HCT116 (cell line): ENCODE data around the gene CYP4F8. TPM values are rescaled to one million over a fixed set of nuclear protein-coding genes. Genes with fewer than 3 reads are reported as not detected.

Experiments
- ATAC-seq: fragments of 200-7000 bp; cut with Tn5 transposase; 2 replicates; pipeline ENCODE4 v1.9.1; 2020; ENCODE audit warnings: mild to moderate bottlenecking, moderate library complexity
- BruUV-seq: library from RNA; stranded (reverse); fragments of 400-500 nt; replicated peaks from 2 replicates; lab custom pipeline; 2021; lab: Mats Ljungman, UMichigan
- CTCF ChIA-PET: fragments of 300-600 bp; sonication (Branson Sonifier 250); formaldehyde crosslinking; loops from one replicate; lab custom pipeline; 2021; ENCODE audit warnings: antibody characterized with exemption; lab: Charles Lee
- POLR2A ChIA-PET: fragments of 300-600, 350-600 bp; sonication (Branson Sonifier 250); formaldehyde crosslinking; loops from one replicate; lab custom pipeline; 2021; ENCODE audit warnings: antibody characterized with exemption; lab: Charles Lee
- RAD21 ChIA-PET, 2 experiments: fragments of 300-600 bp; sonication (Branson Sonifier 250); formaldehyde crosslinking; loops; one replicate each; lab custom pipeline; 2023; ENCODE audit warnings: low total read pairs in 2 of 2; ENCODE audit not compliant: uncharacterized antibody in 2 of 2, unreplicated experiment in 2 of 2, low non-redundant PET in 1 of 2; lab: Charles Lee
- DNase-seq: peaks from one replicate; pipeline ENCODE4 v3.0.0-alpha.2; 2010; ENCODE audit warnings: low read depth, low spot score
- H2AFZ ChIP-seq: fragments of 200-600 bp; shearing (Covaris generic), sonication (generic); 2 replicates; pipeline ENCODE4 v1.6.1; 2017; ENCODE audit warnings: low read depth, mixed run types, mixed read lengths, antibody characterized with exemption, low read length; ENCODE audit not compliant: poor library complexity, severe bottlenecking
- H3K27ac ChIP-seq: 2 replicates; pipeline ENCODE4 v1.5.1; 2012; ENCODE audit warnings: low read depth, low read length
- H3K27me3 ChIP-seq: fragments of 200-600 bp; sonication (generic); 2 replicates; pipeline ENCODE4 v1.6.1; 2016; ENCODE audit warnings: mixed run types, low read length, mixed read lengths; ENCODE audit not compliant: insufficient read depth
- H3K36me3 ChIP-seq, 2 experiments: fragments of 200-500 bp in 1 of 2; fragments of 200-600 bp in 1 of 2; sonication (Bioruptor generic) in 1 of 2; sonication (generic) in 1 of 2; 2 replicates each; pipeline versions ENCODE4 v1.5.1 to v1.6.1; 2014 to 2016; ENCODE audit warnings: low read length in 2 of 2, inconsistent platforms in 1 of 2, mixed read lengths in 1 of 2, mixed run types in 1 of 2; ENCODE audit not compliant: insufficient read depth in 2 of 2, control insufficient read depth in 1 of 2
- H3K4me1 ChIP-seq, 2 experiments: fragments of 200-600 bp in 1 of 2; sonication (generic) in 1 of 2; 2 replicates each; pipeline versions ENCODE4 v1.5.1 to v1.6.1; 2012 to 2017; ENCODE audit warnings: low read length in 2 of 2, inconsistent platforms in 1 of 2, mild to moderate bottlenecking in 1 of 2, mixed read lengths in 1 of 2, mixed run types in 1 of 2, moderate library complexity in 1 of 2; ENCODE audit not compliant: insufficient read depth in 2 of 2, control insufficient read depth in 1 of 2
- H3K4me2 ChIP-seq: fragments of 200-600 bp; sonication (generic); 2 replicates; pipeline ENCODE4 v1.6.1; 2017; ENCODE audit warnings: mixed run types, low read length, mixed read lengths
- H3K4me3 ChIP-seq, 2 experiments: fragments of 200-600 bp in 1 of 2; sonication (generic) in 1 of 2; replicated peaks in 1 of 2; 2 replicates each; pipeline ENCODE4 v1.5.1; 2011 to 2016; ENCODE audit warnings: low read length in 2 of 2, control low read depth in 1 of 2, low read depth in 1 of 2, mild to moderate bottlenecking in 1 of 2, mixed read lengths in 1 of 2, mixed run types in 1 of 2
- H3K79me2 ChIP-seq: fragments of 200-600 bp; sonication (generic); 2 replicates; pipeline ENCODE4 v1.6.1; 2017; ENCODE audit warnings: mild to moderate bottlenecking, mixed run types, low read length, moderate library complexity, mixed read lengths; ENCODE audit not compliant: insufficient read depth
- H3K9ac ChIP-seq: fragments of 200-600 bp; sonication (generic); 2 replicates; pipeline ENCODE4 v1.6.1; 2016; ENCODE audit warnings: low read length, mixed read lengths
- H3K9me2 ChIP-seq: fragments of 200-600 bp; sonication (generic), shearing (Covaris generic); 2 replicates; pipeline ENCODE4 v1.6.1; 2017; ENCODE audit warnings: mixed run types, mild to moderate bottlenecking, moderate library complexity; ENCODE audit not compliant: insufficient read depth
- H3K9me3 ChIP-seq, 2 experiments: fragments of 200-500 bp in 1 of 2; fragments of 200-600 bp in 1 of 2; sonication (Bioruptor generic) in 1 of 2; sonication (generic) in 1 of 2; 2 replicates each; pipeline ENCODE4 v1.6.1; 2014 to 2017; ENCODE audit warnings: low read length in 2 of 2, mixed read lengths in 2 of 2, inconsistent platforms in 1 of 2, low read depth in 1 of 2, mild to moderate bottlenecking in 1 of 2, mixed run types in 1 of 2, moderate library complexity in 1 of 2; ENCODE audit not compliant: control insufficient read depth in 1 of 2, insufficient read depth in 1 of 2
- H4K20me1 ChIP-seq: fragments of 200-600 bp; sonication (generic), shearing (Covaris generic); 2 replicates; pipeline ENCODE4 v1.6.1; 2017; ENCODE audit warnings: mixed run types, mild to moderate bottlenecking, moderate library complexity; ENCODE audit not compliant: insufficient read depth
- ATF3 ChIP-seq: IDR thresholded peaks from 2 replicates; pipeline ENCODE4 v1.6.1; 2012
- CBX3 ChIP-seq: IDR thresholded peaks from 2 replicates; pipeline ENCODE4 v1.6.1; 2012; ENCODE audit warnings: low read depth
- CEBPB ChIP-seq: IDR thresholded peaks from 2 replicates; pipeline ENCODE4 v1.6.1; 2012; ENCODE audit warnings: low read depth
- CTCF ChIP-seq, 3 experiments: fragments of 200-600 bp in 1 of 3; sonication (generic) in 1 of 3; IDR thresholded peaks in 2 of 3; conservative IDR thresholded peaks in 1 of 3; 2 replicates each; pipeline ENCODE4 v1.5.1; 2012 to 2017; ENCODE audit warnings: low read depth in 2 of 3, low read length in 2 of 3, antibody characterized with exemption in 1 of 3, borderline replicate concordance in 1 of 3, control low read depth in 1 of 3, mild to moderate bottlenecking in 1 of 3, mixed read lengths in 1 of 3, mixed run types in 1 of 3, moderate library complexity in 1 of 3; ENCODE audit not compliant: insufficient read depth in 1 of 3
- EGR1 ChIP-seq: IDR thresholded peaks from 2 replicates; pipeline ENCODE4 v1.6.1; 2012; ENCODE audit warnings: low read depth
- EZH2phosphoT487 ChIP-seq: fragments of 200-600 bp; IDR thresholded peaks from 2 replicates; pipeline ENCODE4 v1.6.1; 2018; ENCODE audit warnings: antibody characterized with exemption, borderline replicate concordance
- FOSL1 ChIP-seq: IDR thresholded peaks from 2 replicates; pipeline ENCODE4 v1.6.1; 2012; ENCODE audit warnings: low read depth
- JUND ChIP-seq: IDR thresholded peaks from 2 replicates; pipeline ENCODE4 v1.6.1; 2012
- MAX ChIP-seq: IDR thresholded peaks from 2 replicates; pipeline ENCODE4 v1.6.1; 2012
- POLR2A ChIP-seq: IDR thresholded peaks from 2 replicates; pipeline ENCODE4 v1.7.0; 2011; ENCODE audit warnings: borderline replicate concordance; ENCODE audit not compliant: insufficient read depth, insufficient read length; ENCODE audit errors: extremely low read depth
- POLR2AphosphoS5 ChIP-seq: IDR thresholded peaks from 2 replicates; pipeline ENCODE4 v1.6.1; 2011; ENCODE audit warnings: mild to moderate bottlenecking, low read depth, low read length, moderate library complexity
- RAD21 ChIP-seq: IDR thresholded peaks from 2 replicates; pipeline ENCODE4 v1.6.1; 2012; ENCODE audit warnings: low read depth, mild to moderate bottlenecking
- SIN3A ChIP-seq: IDR thresholded peaks from 2 replicates; pipeline ENCODE4 v1.6.1; 2012; ENCODE audit warnings: low read depth
- SP1 ChIP-seq: IDR thresholded peaks from 2 replicates; pipeline ENCODE4 v1.6.1; 2012; ENCODE audit warnings: low read depth
- SRF ChIP-seq: IDR thresholded peaks from 2 replicates; pipeline ENCODE4 v1.6.1; 2012; ENCODE audit warnings: low read depth
- TCF7L2 ChIP-seq: IDR thresholded peaks from 2 replicates; pipeline ENCODE4 v1.7.0; 2011; ENCODE audit warnings: borderline replicate concordance, inconsistent platforms; ENCODE audit not compliant: insufficient read depth, insufficient read length; ENCODE audit errors: extremely low read depth
- YY1 ChIP-seq: IDR thresholded peaks from 2 replicates; pipeline ENCODE4 v1.6.1; 2011; ENCODE audit warnings: low read length, low read depth, moderate library complexity, mild to moderate bottlenecking; ENCODE audit not compliant: insufficient replicate concordance; ENCODE audit errors: extremely low read depth
- ZBTB33 ChIP-seq: IDR thresholded peaks from 2 replicates; pipeline ENCODE4 v1.6.1; 2011; ENCODE audit warnings: mild to moderate bottlenecking, low read length, moderate library complexity; ENCODE audit not compliant: insufficient replicate concordance; ENCODE audit errors: extremely low read depth
- ZNF274 ChIP-seq: fragments of 200-500 bp; sonication (Bioruptor generic); IDR thresholded peaks from 2 replicates; pipeline ENCODE4 v1.6.1; 2014; ENCODE audit warnings: mild to moderate bottlenecking, low read depth, low read length, inconsistent platforms
- intact Hi-C: fragments of 100-400 bp; cut with micrococcal nuclease; formaldehyde crosslinking; loops from 2 replicates; pipeline ENCODE4 v1.10.0; 2022
- total RNA-seq: library from RNA; stranded (reverse); gene quantifications from one replicate; pipeline ENCODE4 v1.2.1, GENCODE V29; 2021; ENCODE audit not compliant: unreplicated experiment

CYP4F8 gene
- total RNA-seq, 1 experiment from 2014 or later, result not detected

- Histone ChIP-seq H4K20me1 (no peaks in the 10 kb centered on the region), H3K4me3 (no peak overlapping the region; a peak in 1 of 4 replicates), H3K9ac (no peak overlapping the region), H3K9me2 (no peaks in the 10 kb centered on the region), H2AFZ (no peak overlapping the region), H3K36me3 (no peaks in the 10 kb centered on the region), H3K4me2 (peak overlapping the region; percentile 60), H3K79me2 (no peaks in the 10 kb centered on the region), H3K9me3 (no peaks in the 10 kb centered on the region), H3K4me1 (peaks cover 19 to 22% of the 10 kb centered on the region in 2 experiments), H3K27me3 (peaks cover 13% of the 10 kb centered on the region; the same call in 1 of the 2 replicates), H3K27ac (peak overlapping the region; percentile 55)
- no TSS peak for BruUV-seq
- TF ChIP-seq ATF3 (no peak), POLR2A (no peak), ZBTB33 (no peak), FOSL1 (no peak), SIN3A (no peak), CEBPB (no peak), EZH2phosphoT487 (no peak), MAX (no peak), TCF7L2 (no peak), RAD21 (no peak), JUND (no peak), CTCF (IDR thresholded peaks at IDR 0.05 in 2 of 3, conservative IDR thresholded peaks at IDR 0.05 in 1 of 3; ENCODE audit: borderline replicate concordance in 1 of 3, insufficient read depth in 1 of 3, low read depth in 2 of 3, low read length in 2 of 3) (no peak), EGR1 (no peak), ZNF274 (no peak), POLR2AphosphoS5 (no peak), CBX3 (no peak), YY1 (no peak), SP1 (no peak), SRF (no peak)
- POLR2A ChIA-PET, result no interaction called here
- CTCF ChIA-PET, result no interaction called here
- no peak for ATAC-seq
- intact Hi-C loops, result no loop called here
- RAD21 ChIA-PET, result no interaction called here
- no peak for DNase-seq
These were observed 57.0 kb downstream of the CYP4F8 start for GRCh38 chr19:15671891-15672579.
